PFSK-1 (cell line): ENCODE results near the gene MTERF4.

ENCODE experiments used
- FOXP2 ChIP-seq: optimal IDR thresholded peaks from 2 replicates; pipeline ENCODE3; 2011; ENCODE audit warnings: borderline replicate concordance, control low read depth, inconsistent platforms; ENCODE audit not compliant: insufficient read depth; ENCODE audit errors: extremely low read length, extremely low read depth
- POLR2AphosphoS5 ChIP-seq: IDR thresholded peaks from 2 replicates; pipeline ENCODE4 v1.6.1; 2012; ENCODE audit warnings: low read depth, mild to moderate bottlenecking, control low read depth, low read length, moderate library complexity
- REST ChIP-seq, 2 experiments: IDR thresholded peaks; 2 replicates each; pipeline versions ENCODE4 v1.6.1 to v1.8.0; 2011 to 2012; ENCODE audit warnings: low read depth in 2 of 2, low read length in 2 of 2, control low read depth in 1 of 2, inconsistent platforms in 1 of 2, mild to moderate bottlenecking in 1 of 2, moderate library complexity in 1 of 2; ENCODE audit not compliant: insufficient read depth in 1 of 2
- SIN3A ChIP-seq: IDR thresholded peaks from 2 replicates; pipeline ENCODE4 v1.6.1; 2012; ENCODE audit warnings: mild to moderate bottlenecking, low read length, moderate library complexity, borderline replicate concordance; ENCODE audit not compliant: insufficient read depth
- TAF1 ChIP-seq: IDR thresholded peaks from 2 replicates; pipeline ENCODE4 v1.6.1; 2012; ENCODE audit warnings: low read length, control low read depth, borderline replicate concordance; ENCODE audit not compliant: insufficient read depth

The MTERF4 gene

GRCh38 chr2:241110607-241111439 is 8.7 kb upstream of the MTERF4 start:
- TF ChIP-seq REST (IDR thresholded peaks at IDR 0.05; ENCODE audit: insufficient read depth in 1 of 2, low read depth in 2 of 2, low read length in 2 of 2) (no peak), TAF1 (no peak), SIN3A (no peak), FOXP2 (no peak), POLR2AphosphoS5 (no peak)

- TF ChIP-seq FOXP2 (no peak), TAF1 (no peak), SIN3A (no peak), REST (IDR thresholded peaks at IDR 0.05; ENCODE audit: insufficient read depth in 1 of 2, low read depth in 2 of 2, low read length in 2 of 2) (no peak), POLR2AphosphoS5 (no peak)
These were observed 8.1 kb upstream of the MTERF4 start for GRCh38 chr2:241110089-241110606.

- TF ChIP-seq SIN3A (no peak), POLR2AphosphoS5 (no peak), REST (IDR thresholded peaks at IDR 0.05; ENCODE audit: insufficient read depth in 1 of 2, low read depth in 2 of 2, low read length in 2 of 2) (no peak), FOXP2 (no peak), TAF1 (no peak)
These were observed 7.4 kb upstream of the MTERF4 start for GRCh38 chr2:241109210-241110088.

- TF ChIP-seq FOXP2: peak; percentile 11
- no peak for TF ChIP-seq TAF1
These were observed 6.5 kb upstream of the MTERF4 start for GRCh38 chr2:241108271-241109209.
